Ureter (tissue), 1 donor: ENCODE data around the gene PARD3. TPM values are rescaled to one million over a fixed set of nuclear protein-coding genes. Genes with fewer than 3 reads are reported as not detected.

Experiments
- DNase-seq: peaks from one replicate; pipeline ENCODE4 v3.0.0-alpha.2; 2020; ENCODE audit warnings: low spot score
- total RNA-seq: library from RNA; stranded (reverse); gene quantifications from one replicate; pipeline ENCODE4 v1.2.4, GENCODE V29; 2023
- donor health status: DM: yes; HTN: yes; CAD: no.

Gene PARD3
- total RNA-seq, 1 donor from 2014 or later, result 73.5 TPM

DNA sequence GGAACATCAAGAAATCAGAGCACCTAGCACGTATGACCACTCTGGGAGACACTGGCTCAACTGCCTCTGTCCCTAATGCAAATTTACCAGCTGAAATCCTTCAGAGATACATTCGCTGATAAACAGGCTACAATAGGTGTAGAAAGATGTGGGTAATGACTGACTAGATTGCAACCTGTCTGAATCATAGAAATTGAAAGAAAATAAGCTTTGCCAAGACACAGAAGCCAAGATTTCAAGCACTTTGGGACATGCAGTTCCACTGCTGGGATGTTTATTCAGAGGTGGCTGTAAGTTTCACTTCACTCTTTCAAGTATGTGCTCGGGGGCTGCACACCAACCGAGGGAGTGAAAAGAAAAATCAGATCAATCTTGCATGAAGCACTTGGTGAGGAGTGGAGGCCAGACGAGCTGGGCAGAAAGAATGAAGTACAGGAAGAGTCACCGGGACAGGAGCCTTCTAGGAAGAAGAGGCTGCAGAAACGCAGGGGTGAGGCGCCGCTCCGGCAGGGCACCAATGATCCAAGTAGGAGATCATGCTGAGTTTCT lies 276.7 kb downstream of the PARD3 start:
- no peak for DNase-seq

DNA sequence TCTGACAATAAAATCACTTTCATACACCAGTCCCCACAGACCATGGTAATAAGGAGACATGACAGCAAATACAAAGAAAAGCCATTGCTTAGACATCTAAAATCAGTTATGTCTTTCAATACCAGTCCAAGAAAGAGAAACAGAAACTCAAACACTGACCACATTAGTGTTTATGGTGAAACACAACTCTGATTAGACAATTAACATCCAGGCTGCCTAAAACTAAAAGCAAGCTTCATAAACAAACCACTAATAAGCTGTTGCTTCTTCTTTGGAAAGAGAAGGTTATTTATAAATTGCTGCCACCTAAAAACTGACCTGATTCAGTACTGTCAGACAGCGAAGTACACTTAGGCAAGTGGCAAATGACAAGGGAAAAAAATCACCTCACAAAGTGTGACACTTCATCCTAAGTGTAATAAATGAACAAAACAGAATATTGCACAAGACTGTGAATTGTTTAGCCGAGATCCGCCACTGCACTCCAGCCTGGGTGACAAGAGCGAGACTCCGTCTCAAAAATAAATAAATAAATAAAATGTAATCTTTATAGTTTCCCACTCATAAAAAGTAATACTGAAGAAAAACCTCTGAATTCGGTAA lies 277.4 kb downstream of the PARD3 start:
- no peak for DNase-seq

DNA sequence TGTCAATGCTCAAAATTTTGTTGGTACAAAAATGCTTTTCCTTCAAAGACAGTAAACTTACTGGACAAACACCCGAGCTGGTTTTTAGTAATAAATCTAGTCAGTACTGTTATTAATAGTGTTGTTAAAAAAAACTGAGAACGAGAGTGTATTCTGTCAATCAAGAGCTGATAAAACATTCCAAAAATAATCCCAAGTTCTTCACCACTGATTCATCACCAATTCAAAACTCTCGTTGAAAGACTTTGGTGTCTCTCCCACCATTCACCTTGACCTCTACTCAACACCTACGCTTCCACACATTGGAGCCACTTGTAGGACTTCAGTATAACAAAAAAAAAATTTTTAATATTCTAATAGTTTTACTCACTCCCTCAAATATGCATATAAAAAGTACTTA lies 279.2 kb downstream of the PARD3 start:
- DNase-seq, result no peak

DNA sequence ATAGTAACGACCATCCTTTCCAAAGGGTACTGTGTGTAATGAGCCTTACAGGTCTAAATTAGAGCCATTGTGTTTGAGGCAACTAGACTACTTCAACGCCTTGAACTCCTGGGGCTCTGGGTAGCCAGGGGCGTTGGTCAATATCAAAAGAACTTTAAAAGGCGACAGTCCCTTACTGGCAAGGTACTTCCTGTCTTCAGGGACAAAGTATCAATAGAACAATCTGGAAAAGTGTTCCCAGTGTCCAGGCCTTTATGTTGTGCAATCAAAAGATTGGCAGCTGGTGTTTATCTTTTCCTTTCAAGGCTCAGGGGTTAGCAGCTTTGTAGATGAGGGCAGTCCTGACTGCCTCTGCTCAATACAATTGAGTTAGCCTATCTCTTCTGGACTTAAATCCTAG lies 284.3 kb downstream of the PARD3 start:
- DNase-seq, result no peak

DNA sequence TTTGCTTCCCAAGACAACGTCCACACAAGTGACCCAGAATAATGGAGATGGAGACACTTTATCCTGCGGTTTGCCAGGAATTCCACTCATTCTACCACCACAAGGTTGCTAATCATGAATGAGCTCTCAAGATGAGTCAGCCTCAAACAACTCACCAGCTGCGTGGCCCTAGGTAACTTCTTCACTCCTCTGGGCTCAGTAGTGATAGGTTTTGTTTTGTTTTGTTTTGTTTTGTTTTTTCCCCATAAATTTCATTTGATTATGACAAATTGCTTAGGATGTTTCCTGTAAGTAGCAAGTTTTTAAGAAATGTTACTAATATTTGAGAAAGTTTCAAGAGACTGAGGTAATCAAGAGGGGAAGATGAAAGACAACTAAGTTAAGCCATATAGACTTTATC lies 286.8 kb downstream of the PARD3 start:
- DNase-seq, result no peak

DNA sequence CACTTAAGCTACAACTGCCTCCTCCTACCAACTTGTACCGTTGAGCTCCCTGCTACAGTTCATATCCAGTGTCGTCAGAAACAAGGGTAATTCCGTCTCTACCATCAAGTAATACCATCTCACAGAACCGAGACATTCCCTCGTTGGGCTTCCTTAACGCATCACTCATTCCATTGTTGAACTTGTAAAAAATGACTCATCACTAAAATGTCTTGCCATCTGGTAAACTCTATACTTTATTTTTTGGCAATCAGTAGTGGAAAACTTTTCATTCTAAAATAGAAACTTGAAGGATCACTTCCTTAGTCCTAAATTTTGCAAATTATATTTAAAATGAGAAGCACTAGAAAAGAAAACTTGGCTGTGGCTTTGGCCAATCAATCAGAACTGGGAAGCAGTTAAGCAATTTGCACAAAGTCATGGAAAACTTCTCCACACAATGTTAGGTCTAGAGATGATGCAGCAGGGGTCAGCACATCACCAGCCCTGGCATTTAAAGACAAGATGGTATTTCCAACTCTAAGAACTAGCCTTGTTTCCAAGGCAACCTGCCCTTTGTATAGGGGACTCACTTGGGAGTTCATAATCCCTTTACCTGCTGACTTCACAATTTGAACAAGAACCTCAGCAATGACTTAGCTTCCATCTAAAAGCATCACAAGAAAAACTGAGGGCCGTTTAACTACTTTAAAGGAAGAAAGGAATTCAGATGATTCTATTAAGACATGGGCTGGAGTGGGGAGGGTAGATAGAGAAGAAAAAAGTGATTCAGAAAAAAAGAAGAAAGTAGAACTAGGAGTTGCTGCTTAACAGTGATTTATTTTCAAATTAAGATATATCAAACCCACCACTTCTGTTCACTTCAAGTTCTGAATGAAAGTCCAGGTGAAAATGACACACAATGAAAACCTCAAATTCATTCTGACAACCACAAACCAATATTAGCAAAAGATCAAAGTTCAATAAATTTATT lies 288.1 kb downstream of the PARD3 start:
- no peak for DNase-seq

DNA sequence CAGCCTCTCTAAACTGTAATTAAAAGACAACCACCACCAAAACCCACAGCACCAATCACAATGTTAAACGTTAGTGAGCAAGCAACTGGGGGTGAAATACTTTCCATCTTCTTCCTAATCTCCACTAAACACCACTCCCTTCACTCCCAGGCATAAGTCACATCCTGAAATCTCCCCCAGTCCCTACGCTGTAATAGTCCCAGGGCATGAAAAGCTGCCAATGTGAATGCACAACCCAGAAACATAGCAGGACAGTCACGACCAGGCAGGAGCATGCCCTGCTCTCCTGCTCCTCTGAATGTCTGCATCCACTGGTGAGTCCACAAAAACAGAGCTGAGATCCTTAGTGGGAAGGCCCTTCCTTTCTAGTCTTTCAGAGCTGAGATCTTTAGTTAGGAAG lies 288.9 kb downstream of the PARD3 start:
- no peak for DNase-seq

DNA sequence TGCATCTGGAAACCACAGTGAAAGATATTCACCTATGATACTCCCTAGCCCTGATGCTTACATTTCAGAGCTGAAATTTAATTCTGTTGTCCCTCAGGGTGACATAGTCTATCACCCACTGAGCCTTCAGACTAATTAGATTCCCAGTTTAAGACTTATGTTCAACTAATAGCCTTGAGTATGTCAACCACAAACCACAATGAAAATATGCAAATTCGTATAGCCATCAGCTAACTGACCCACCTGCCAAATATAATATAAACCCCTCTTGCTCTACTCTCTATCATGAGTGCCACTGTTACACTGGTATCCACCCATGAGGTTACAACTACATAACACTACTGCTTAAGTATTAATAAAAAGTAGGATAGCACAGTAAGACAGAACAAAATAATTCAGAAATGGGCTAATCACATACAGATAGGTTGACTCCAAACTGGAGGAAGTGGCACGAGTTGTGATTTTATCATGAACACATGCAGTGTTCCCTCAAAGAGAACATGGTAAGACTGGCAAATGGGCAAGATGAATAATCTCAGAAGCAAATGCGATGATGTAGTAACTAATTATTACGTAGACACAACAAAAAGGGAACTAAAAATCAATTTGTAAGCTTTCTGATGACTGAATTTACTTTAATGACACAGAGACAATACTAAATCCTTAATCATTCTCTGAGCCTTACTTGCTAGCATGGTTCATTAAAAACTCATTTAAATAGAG lies 290.6 kb downstream of the PARD3 start:
- DNase-seq, result no peak

DNA sequence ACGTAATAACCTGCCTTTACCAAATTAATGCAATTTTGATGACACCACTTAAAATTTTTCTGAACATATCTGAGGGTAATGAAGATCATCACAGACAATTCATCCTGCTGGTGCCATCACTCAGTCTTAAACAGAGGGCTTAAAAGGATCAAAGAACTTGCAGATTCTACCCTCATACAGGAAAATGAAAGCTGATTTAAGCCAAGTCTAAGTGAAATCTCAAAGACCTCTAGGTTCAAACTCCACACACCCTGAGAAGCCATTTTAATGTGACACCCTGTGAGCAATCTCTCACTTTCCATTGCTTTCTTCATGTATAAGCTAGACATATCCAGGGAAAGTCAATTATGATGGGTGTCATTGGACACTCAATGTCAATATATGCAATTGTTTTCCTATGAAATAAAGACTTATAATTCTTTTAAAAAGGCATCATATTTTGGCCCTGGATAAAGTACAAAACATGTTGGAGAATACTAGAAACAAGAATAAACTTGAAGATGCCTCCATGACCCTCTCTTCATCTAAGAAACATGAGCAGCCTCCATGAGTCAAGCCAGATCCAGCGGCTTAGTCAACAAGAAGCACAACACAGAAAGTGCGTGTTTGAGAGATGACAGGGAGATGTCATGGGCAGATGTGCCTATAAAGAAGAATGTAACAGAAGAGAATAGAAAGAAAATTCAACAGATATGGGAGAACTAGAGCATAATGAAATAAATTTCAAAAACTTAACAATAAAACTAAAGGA lies 291.9 kb downstream of the PARD3 start:
- DNase-seq, result no peak

DNA sequence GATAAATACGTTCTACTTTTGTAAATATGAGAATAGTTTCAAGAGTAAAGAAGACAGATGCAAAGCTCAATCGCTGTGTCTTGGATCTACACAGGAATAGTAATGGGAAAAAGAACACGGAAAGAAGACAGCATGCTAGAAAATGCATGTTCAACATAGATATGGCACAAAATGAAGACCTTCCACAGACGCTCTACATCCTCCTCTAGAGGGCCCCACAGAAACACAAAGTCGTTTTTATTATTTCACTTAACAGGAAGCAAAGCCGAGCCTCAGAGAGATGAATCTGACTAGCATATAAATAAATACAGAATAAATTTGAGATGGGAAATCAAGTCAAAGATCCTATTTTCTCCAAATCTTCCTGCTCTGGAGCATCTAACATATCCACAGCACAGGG lies 292.6 kb downstream of the PARD3 start:
- DNase-seq, result no peak

DNA sequence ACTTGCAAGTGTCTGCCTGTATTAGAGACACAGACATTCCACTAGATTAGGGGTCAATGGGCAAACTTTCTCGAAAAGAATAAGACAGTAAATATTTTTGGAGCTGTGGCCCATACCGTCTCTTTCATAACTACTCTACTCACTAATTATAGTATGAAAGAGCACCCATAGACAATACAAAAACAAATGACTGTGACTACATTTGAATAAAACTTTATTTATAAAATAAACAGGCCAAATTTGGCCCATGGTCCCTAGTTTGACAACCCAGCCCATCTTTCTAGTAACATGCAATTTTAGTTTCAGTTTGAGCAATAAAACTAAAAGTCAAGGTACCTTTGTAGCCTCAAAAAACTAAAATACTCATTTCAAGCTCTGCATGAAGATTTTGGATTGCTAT lies 294.6 kb downstream of the PARD3 start:
- no peak for DNase-seq

DNA sequence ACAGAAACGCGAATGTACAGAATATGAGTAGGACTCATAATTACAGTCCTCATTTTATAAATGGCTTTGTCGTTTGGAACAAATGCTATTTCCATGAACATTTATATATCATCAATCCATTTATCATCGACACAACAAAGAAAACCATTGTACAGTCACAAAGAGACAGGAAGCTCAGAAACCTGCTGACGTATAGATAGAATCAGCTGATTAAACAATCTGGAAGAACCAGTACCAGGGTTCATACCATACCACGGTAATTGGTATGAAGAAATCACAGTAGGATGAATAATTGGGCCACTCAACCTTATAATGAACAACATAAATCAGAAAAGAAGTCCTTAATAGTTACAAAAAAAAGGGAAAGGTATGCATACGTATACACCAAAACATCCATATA lies 295.0 kb downstream of the PARD3 start:
- no peak for DNase-seq

DNA sequence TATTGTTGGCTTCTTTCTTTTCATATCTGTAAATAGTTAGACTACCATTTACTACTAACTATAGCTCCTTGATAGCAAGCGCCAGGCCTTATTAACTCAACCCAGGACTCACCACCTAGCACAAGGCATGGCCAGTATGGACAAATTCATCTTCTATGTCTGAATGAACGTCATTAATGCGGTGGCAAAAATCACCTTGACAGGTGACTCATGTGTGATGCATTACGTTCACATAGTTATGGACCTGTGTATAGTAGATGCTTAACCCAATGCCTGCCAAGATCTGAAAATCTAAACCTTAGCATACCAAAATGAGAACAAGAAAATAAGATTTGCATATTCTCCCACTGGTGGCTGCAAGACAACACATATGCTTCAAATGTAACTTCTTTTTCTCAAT lies 300.8 kb downstream of the PARD3 start:
- no peak for DNase-seq

DNA sequence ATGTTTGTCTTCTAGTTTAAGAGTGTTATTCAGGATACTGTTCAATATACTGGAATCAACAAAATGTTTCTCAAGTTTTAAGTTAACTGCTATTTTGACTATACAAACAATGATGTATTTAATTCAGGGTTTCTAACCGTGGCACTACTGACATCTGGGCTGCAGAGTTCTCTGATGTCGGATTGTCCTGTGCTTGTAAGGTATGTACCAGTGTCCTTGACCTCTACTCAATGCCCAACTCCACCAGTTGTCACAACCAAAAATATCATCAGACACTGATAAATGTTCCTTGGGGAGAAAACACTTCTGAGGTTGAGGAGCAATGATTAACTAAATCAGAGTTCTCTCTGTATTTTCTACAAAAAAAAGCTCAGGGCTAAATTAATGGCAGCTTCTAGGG lies 301.5 kb downstream of the PARD3 start:
- no peak for DNase-seq

DNA sequence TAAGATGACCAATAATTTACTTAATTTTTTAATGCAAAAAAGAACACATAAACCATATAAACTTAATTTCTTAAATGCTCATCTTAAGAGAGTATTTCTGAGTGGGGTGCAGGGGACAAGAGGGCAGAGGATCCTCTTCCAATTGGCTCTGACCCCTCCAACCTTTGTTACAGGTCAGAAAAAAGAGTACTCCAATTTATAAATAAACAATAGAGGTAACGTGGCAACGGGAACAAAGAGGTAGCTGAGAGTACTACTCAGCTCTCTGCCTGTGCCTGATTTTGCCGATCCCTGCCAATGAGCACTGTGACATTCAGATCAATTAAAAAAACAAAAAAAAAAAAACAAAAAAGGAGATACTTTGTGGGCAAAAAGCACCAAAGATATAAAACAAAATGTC lies 307.9 kb downstream of the PARD3 start:
- no peak for DNase-seq

DNA sequence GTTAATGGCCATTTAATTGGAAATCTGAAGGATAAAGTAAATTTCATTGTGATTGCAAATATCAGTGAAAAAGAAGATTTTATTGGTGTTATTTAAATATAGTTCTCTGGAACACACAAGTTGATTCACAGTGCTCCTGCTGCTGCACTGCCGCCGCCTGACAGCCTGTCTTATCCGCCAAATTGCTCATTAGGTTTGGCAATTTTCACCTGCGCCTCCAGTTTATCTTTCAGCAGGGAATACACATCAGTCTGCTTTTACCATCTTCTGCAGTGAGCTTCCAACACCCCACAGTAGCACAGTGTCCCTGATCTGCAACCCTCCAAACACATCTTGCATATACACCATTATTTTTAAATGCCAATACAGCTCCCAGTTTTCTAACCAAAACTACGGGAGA lies 308.3 kb downstream of the PARD3 start:
- no peak for DNase-seq

DNA sequence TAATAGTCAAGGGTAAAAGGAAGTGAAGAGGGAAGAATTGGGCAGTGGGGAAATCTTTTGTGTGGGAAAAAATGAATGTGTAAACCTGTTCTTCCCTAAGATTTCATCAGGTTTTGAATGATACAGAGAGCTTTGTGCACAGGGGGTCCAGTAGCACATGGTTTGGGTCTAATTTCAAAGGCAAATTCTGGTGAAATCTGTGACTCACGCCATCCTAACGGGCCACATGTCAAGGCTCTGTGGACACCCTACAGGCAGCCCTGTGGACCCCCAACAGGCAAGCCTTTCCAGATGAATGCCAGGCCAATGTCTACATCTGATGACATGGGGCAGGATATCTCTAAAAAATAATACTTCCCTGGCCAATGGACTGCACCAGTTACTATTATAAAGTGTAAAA lies 309.8 kb downstream of the PARD3 start:
- no peak for DNase-seq

DNA sequence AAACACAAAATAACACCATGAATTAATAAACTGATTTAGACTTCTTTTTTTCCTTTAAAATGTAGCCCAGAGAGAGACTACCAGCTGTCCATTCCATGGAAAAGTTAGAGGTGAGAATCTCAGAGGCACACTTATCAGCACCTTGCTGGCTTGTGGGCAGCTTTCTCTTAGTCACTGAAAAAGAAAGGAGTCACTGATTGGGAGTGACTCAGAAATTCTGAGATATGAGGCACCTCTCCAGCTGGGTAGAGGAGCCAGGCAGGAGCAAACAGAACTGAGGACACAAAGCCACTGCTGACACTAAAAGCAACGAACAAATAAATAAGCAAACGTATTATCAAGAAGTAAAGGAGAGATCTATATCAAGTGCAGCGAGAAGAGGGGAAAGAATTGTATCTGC lies 310.6 kb downstream of the PARD3 start:
- no peak for DNase-seq

DNA sequence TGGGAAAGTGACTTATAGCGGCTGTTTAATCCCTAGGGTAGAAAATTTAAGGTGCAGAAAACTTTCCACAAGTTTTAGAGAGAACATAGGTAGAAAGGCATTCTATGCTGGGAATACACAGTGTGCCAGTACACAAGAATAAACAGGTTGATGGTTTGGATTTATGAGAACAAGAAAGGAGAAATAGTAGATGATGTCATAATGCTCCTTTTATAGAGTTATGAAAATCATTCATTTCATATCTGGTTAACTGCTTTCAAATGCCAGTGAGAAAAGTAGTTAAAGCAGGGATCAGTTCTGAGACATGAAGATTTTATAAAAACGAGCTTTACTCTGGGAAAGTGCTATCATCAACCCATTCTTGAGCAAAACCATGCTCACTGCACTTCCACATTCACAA lies 311.4 kb downstream of the PARD3 start:
- DNase-seq, result no peak

DNA sequence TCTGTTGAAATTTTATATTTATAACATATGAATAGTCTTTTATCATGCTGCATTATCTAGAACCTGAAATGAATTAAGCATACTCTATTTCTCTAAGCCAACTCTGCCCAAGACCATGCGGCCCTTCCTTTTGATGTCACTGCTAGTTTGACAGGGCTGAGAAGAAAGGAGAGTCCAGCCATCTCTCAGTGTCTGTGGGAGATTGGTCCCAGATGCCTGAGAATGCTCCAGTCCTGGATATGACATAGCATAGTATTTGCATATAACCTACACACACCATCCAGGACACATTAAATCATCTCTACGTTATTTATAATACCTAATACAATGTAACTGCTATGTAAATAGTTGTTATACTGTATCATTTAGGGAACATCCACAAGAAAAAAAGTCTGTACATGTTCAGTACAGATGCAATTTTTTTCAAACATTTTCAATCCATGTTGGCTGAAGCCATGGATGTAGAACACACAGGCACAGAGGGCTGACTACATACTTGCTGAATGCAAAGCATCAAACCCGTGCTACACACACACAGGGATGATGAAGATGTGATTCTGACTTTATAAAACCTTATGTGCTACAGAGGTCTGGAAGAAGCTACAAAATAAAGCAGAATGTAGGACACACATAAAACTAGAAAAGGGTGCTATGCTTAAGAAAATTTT lies 315.4 kb downstream of the PARD3 start:
- no peak for DNase-seq

DNA sequence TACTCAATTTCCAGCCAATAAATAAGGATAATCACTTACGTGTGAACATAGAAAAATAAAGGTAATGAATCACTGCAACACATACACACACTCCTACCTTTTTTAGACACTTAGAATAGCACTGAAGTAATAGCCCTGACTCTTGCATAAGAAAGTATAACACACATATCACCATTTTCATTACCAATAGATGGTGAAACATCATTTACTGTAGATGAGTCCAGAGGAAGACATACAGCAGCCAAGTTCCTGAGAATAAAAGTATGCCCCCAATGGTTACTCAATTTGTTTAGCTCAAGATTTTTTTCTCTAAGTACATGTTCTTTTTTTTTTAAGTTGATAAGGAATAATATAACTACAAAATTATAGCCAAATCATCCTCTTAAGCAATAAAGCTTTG lies 316.3 kb downstream of the PARD3 start:
- no peak for DNase-seq
